Measurements from ENCODE around the gene BEGAIN.

The BEGAIN gene

GRCh38 chr14:100586153-100586402, 1.1 kb downstream of the BEGAIN start:
- Histone ChIP-seq H3K4me3 (ENCODE audit: low read depth in 1 of 2, low read length in 1 of 2) (peak overlapping the region in 1 of 2 experiments; percentile 41), H3K4me1 (ENCODE audit: control insufficient read depth in 1 of 2, insufficient read depth in 1 of 2, low read depth in 1 of 2, low read length in 1 of 2) (peaks cover 6 to 7% of the 10 kb centered on the region in 2 experiments), H3K27me3 (peaks cover 81% of the 10 kb centered on the region), H3K27ac (no peak overlapping the region), H3K9me3 (no peaks in the 10 kb centered on the region), H3K36me3 (no peaks in the 10 kb centered on the region)
- TF ChIP-seq CTCF (IDR thresholded peaks at IDR 0.05), result no peak

DNA sequence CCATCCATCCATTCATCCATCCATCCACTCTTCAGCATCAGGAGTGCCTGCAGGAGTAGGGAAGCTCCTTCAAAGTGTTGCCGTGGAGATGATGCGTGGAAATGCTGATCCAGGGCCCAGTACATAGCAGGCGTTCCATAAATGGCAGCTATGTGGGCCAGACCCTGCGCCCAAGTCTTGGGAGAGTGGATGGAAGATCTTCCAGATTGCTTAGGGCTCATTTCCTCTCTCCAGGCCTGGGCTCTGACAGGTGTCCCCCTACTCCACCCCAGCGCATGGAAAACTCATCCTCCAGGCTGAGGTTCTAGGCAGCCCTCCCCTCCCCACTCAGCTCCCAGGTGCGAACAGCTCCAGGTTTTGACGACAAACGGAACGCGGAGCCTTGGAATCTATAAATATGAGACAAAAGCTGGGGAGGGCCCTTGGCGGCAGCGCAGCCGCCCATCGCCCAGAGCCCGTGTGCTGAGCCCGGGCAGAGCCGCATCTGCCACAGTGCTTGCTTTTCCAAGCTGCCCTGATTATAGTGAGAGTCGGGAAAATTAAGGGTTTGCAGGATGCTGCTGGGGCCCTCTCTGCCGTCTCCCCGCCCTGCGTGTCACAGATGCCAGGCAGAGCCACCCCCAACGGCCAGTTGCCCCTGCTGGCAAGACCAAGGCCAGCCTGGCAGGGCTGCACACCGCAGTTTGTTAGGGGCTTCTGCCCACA, 1.6 kb downstream of the BEGAIN start:
- Histone ChIP-seq H3K36me3 (no peaks in the 10 kb centered on the region), H3K27me3 (peaks cover 77% of the 10 kb centered on the region), H3K27ac (no peak overlapping the region), H3K4me1 (ENCODE audit: control insufficient read depth in 1 of 2, insufficient read depth in 1 of 2, low read depth in 1 of 2, low read length in 1 of 2) (peaks cover 6 to 7% of the 10 kb centered on the region in 2 experiments), H3K9me3 (no peaks in the 10 kb centered on the region), H3K4me3 (ENCODE audit: low read depth in 1 of 2, low read length in 1 of 2) (no peak overlapping the region)
- TF ChIP-seq CTCF (IDR thresholded peaks at IDR 0.05), result no peak

DNA sequence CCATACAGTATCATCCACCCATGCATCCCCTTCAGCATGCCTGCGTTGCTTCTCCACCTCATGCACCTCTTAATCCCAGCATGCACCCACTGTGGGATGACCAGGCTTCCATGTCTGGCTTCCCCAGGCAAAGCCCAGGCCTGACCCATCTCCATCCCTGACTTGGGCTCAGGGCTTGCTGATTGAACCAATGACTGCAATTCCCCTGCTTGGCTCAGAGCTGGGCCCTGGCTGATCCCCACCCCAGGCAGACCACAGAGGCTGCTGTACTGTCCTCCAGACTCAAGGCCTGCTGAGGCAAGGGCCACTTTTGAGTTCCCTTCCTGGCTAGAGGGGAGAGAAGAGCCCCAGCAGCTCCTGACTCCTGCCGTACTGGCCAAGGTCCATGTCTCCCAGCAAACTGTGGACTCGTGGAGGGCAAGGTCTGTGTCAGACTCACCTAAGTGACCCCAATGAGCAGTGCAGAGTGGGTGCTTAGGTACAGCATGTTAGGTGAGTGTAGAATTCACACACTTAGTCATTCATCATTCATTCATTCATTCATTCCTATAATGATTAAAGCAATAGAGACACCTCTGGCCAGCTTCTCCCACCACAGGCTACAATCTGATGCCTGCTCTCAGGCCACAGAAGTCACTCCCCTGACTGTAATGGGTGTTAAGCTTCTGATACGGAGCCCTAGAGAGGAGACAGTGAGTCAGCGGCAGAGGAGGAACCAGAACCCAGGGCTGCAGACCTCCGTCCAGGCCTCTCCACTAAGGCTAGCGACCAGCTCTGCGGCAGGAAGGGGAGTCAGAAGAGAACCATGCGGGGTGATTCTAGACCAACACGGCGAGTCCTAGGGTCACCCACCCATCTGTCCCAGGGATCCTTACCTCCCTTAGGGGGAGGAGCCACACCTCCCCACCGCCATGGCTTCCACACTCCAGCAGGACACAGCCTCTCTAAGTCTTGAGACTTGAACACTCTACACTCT, 2.9 kb downstream of the BEGAIN start:
- H3K4me3 ChIP-seq (ENCODE audit: low read depth in 1 of 2, low read length in 1 of 2), result no peak overlapping the region
- no peaks in the 10 kb centered on the region for H3K9me3 ChIP-seq
- H3K27me3 ChIP-seq, result peaks cover 64% of the 10 kb centered on the region
- H3K27ac ChIP-seq, result no peak overlapping the region
- TF ChIP-seq CTCF (IDR thresholded peaks at IDR 0.05), result no peak
- peaks cover 6 to 7% of the 10 kb centered on the region in 2 experiments for H3K4me1 ChIP-seq (ENCODE audit: control insufficient read depth in 1 of 2, insufficient read depth in 1 of 2, low read depth in 1 of 2, low read length in 1 of 2)
- no peaks in the 10 kb centered on the region for H3K36me3 ChIP-seq

DNA sequence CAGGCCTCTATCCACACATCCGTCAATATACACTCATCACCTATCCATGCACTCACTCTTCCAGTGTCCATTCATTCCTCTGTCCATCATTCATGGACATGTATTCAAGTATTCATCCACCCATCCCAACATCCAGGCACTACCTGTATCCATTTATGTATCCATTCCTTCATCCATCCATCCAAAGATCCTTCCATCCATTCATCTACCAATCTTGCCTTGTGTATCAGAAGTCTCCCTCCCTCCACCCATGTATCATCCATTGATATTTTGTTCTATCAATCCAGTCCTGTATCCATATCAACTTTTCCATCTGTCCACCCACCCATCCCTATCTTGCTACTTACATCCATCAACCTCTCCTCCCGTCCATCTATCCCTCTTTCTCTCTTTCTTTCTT, 4.0 kb downstream of the BEGAIN start:
- Histone ChIP-seq H3K36me3 (no peaks in the 10 kb centered on the region), H3K27me3 (peaks cover 53% of the 10 kb centered on the region), H3K27ac (no peak overlapping the region), H3K4me3 (ENCODE audit: low read depth in 1 of 2, low read length in 1 of 2) (no peak overlapping the region), H3K9me3 (no peaks in the 10 kb centered on the region), H3K4me1 (ENCODE audit: control insufficient read depth in 1 of 2, insufficient read depth in 1 of 2, low read depth in 1 of 2, low read length in 1 of 2) (peaks cover 6 to 7% of the 10 kb centered on the region in 2 experiments)
- TF ChIP-seq CTCF (IDR thresholded peaks at IDR 0.05), result no peak

GRCh38 chr14:100582496-100583165, 4.6 kb downstream of the BEGAIN start:
- no peak for TF ChIP-seq CTCF (IDR thresholded peaks at IDR 0.05)
- Histone ChIP-seq H3K27ac (no peak overlapping the region), H3K4me3 (ENCODE audit: low read depth in 1 of 2, low read length in 1 of 2) (no peak overlapping the region), H3K36me3 (no peaks in the 10 kb centered on the region), H3K4me1 (ENCODE audit: control insufficient read depth in 1 of 2, insufficient read depth in 1 of 2, low read depth in 1 of 2, low read length in 1 of 2) (peaks cover 6 to 7% of the 10 kb centered on the region in 2 experiments), H3K27me3 (peaks cover 47% of the 10 kb centered on the region), H3K9me3 (no peaks in the 10 kb centered on the region)

Data from neutrophil (primary cell).